Renal cortical epithelial cell (primary cell): ENCODE measurements around the gene DNALI1. TPM values are rescaled to one million over a fixed set of nuclear protein-coding genes. Genes with fewer than 3 reads are reported as not detected.
A peak's percentile ranks its signal among the peaks of the same experiment; 100 is the strongest.
"Not testable (repeated sequence)": the region's sequence is repeated elsewhere in the genome, so short reads cannot be mapped to it uniquely, and the experiment has no call there.

Experiments used
- DNase-seq: peaks from one replicate; pipeline ENCODE4 v3.0.0-alpha.2; 2011; ENCODE audit warnings: low read depth
- total RNA-seq: library from RNA; depleted of rRNA; stranded (reverse); fragments of >200 nt; gene quantifications from 2 replicates; pipeline ENCODE4 v1.2.3, GENCODE V29; 2014

Gene DNALI1
- 3.0 and 11.0 TPM in 2 replicates for total RNA-seq

GRCh38 chr1:37556712-37557196, at the start of gene DNALI1:
Gene DNALI1 (plus strand): TSS chr1:37556940. CDS start chr1:37556995, 55 bp downstream.
- DNase-seq = peak; percentile 81

GRCh38 chr1:37509181-37509580, 47.6 kb upstream of the DNALI1 start:
- peak; percentile 41 for DNase-seq

- no peak for DNase-seq
Measured at GRCh38 chr1:37513795-37514349, 42.9 kb upstream of the DNALI1 start.

GRCh38 chr1:37514350-37515184, 42.2 kb upstream of the DNALI1 start, which contains the start of gene MEAF6:
Gene MEAF6 (minus strand): TSS chr1:37514766. CDS start chr1:37514746, 20 bp downstream.
- peak; percentile 59 for DNase-seq

- no peak for DNase-seq
Measured at GRCh38 chr1:37515185-37516034, 41.3 kb upstream of the DNALI1 start.

GRCh38 chr1:37517569-37517968, 39.2 kb upstream of the DNALI1 start:
- DNase-seq = no peak

GRCh38 chr1:37518241-37518640, 38.5 kb upstream of the DNALI1 start:
- DNase-seq = not testable (repeated sequence)

GRCh38 chr1:37518929-37519328, 37.8 kb upstream of the DNALI1 start:
- not testable (repeated sequence) for DNase-seq

GRCh38 chr1:37519613-37520012, 37.1 kb upstream of the DNALI1 start:
- DNase-seq = no peak

- not testable (repeated sequence) for DNase-seq
Measured at GRCh38 chr1:37529888-37530287, 26.9 kb upstream of the DNALI1 start.

GRCh38 chr1:37532418-37533156, 24.2 kb upstream of the DNALI1 start:
- not testable (repeated sequence) for DNase-seq

- peak; percentile 54 for DNase-seq
Measured at GRCh38 chr1:37533317-37534093, 23.2 kb upstream of the DNALI1 start.

GRCh38 chr1:37537378-37537777, 19.4 kb upstream of the DNALI1 start:
- DNase-seq = peak; percentile 96

- DNase-seq = not testable (repeated sequence)
Measured at GRCh38 chr1:37539154-37539553, 17.6 kb upstream of the DNALI1 start.

GRCh38 chr1:37540036-37540785, 16.5 kb upstream of the DNALI1 start:
- DNase-seq = no peak

GRCh38 chr1:37544530-37544929, 12.2 kb upstream of the DNALI1 start:
- DNase-seq = no peak

- no peak for DNase-seq
Measured at GRCh38 chr1:37545019-37545418, 11.7 kb upstream of the DNALI1 start.

GRCh38 chr1:37549341-37549740, 7.4 kb upstream of the DNALI1 start:
- DNase-seq = no peak

- DNase-seq = no peak
Measured at GRCh38 chr1:37553598-37553926, 3.2 kb upstream of the DNALI1 start.
